HG03354 (cell line): ENCODE measurements around the gene GPHN.
"Not testable (repeated sequence)": the region's sequence is repeated elsewhere in the genome, so short reads cannot be mapped to it uniquely, and the experiment has no call there.

Experiments
- ATAC-seq: cut with Tn5 transposase; IDR thresholded peaks from one replicate; pipeline ENCODE4 v1.9.1; 2021; ENCODE audit warnings: mild to moderate bottlenecking; ENCODE audit not compliant: unreplicated experiment, poor library complexity, severe bottlenecking

GPHN gene

DNA sequence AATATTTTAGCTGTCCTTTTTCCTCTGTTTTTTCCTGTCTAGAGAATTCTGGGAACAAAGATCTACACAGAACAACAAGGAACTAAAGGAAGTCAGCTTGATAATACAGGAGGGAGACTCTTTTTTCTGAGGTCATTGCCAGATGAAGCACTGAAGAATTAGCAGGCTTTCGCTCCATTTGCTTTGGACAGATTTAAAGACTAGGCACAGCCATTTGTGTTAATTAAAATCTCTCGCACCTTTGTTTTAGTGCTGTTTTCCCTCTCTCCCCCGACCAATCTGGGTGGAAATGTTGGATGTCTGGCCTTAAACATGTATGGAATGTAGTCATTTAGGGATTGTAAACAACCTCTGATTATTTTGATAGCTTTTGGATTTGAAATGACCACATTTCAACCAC lies 9.6 kb upstream of the GPHN start:
- ATAC-seq, result no peak

- no peak for ATAC-seq
Observed at GRCh38 chr14:66501592-66501991, 6.4 kb upstream of the GPHN start.

- ATAC-seq, result not testable (repeated sequence)
Observed at GRCh38 chr14:66502836-66503235, 5.1 kb upstream of the GPHN start.

DNA sequence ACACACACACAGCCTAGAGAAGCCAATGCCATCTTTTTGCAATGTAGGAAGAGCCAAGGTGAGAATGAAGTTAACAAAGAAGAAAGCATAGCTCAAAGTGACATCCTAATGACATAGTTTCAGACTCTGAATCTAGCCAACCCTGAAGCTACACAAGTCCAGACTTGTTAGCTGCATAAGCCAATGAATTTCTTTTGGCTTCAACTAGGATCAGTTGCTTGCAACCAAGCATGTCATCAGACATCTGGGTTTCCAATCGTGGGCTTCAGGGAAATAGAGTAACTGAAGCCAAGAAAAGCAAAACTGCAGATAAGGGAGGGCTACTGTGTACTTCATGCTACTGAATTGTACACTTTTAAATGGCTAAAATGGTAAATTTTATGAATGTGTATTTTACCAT lies 4.4 kb upstream of the GPHN start:
- no peak for ATAC-seq

GRCh38 chr14:66507181-66507721 lies 696 bp upstream of the GPHN start:
- peak; percentile 15 for ATAC-seq

DNA sequence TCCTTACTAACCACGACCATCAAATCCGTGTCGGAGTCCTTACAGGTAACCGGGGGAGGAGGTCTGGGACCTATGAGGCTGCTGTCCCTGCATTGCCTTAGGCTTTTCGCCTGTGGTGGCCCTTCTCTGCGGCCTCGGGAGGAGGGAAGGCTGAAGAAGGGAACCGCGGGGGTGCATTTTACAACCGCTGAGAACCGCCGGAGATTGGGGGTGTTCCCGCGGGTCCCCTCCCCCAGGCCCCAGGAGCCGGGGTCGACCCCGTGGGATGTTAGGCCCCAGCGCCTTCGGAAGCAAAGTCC lies 549 bp downstream of the GPHN start:
- peak; percentile 1 for ATAC-seq

DNA sequence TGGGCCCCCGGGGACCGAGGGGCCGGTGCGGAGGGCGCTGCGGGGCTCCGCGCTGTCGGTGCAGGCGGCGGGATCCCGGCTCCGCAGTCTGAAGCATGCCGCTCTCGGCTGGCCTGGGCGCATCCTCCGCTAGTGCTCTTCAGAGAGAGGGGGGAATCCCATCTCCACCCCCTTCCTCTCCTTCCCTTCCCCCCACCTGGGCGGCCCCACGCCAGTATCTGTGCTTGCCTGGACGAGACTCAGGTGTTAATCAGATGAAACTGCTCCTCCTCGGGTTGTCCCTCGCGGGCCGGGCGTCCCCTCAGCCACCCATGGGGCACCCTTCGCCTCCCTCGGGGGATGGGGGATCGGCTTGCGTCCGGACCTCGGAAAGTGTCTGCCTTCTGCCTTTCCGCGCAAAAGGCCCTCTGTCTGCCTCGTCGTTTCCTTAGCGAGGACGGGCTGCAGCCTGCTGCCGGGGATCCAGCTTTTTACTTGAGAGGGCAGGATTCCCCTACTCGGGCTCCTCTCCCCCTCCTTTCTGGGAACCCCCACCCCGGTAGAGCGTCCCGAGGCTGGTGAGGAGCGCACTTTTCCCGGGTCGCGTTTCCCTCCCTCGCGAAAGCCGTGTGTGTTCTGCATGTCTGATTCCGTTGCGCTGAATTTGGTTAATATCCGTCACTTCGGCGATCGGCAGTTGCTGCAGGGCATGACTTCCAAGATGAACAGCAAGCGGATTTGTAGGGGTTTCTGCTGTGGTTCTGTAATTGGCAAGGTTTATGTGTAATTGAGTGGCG lies 1.1 kb downstream of the GPHN start:
- peak; percentile 25 for ATAC-seq

GRCh38 chr14:66509874-66510273 lies 1.9 kb downstream of the GPHN start:
- ATAC-seq, result no peak

- ATAC-seq, result peak; percentile 26
Observed at GRCh38 chr14:66511849-66512248, 3.9 kb downstream of the GPHN start.

DNA sequence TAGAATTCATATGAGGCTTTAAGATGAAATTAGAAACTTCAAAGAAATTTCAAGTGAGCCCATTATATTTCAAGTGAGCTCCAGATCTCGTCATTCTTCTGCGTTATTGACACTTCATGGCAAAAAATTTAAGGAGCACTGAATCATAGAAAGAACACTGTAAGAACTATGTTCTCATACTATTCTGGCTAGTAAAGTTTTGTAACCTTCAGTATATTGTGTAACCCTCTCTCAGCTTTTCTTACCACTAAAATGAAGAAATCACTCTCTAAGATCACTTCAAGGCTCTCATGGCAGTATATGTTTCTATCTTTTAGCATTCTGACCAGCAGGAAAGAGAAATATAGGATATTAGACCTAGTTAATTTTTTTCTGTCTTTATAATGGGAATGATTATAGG lies 6.3 kb downstream of the GPHN start:
- ATAC-seq, result no peak

DNA sequence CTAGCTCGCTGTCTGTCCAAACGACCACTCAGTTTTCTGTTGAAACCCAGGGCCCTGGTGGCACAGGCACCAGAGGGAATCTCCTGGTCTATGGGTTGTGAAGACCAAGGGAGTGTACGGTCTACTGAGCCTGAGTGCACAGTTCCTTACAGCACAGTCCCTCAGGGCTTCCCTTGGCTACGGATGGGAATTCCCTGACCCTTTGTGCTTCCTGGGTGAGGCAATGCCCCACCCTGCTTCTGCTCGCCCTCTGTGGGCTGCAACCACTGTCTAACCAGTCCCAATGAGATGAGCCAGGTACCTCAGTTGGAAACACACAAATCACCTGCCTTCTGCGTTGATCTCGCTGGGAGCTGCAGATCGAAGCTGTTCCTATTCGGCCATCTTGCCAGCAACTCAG lies 22.6 kb downstream of the GPHN start:
- no peak for ATAC-seq

- ATAC-seq, result no peak
Observed at GRCh38 chr14:66539034-66539433, 31.1 kb downstream of the GPHN start.

DNA sequence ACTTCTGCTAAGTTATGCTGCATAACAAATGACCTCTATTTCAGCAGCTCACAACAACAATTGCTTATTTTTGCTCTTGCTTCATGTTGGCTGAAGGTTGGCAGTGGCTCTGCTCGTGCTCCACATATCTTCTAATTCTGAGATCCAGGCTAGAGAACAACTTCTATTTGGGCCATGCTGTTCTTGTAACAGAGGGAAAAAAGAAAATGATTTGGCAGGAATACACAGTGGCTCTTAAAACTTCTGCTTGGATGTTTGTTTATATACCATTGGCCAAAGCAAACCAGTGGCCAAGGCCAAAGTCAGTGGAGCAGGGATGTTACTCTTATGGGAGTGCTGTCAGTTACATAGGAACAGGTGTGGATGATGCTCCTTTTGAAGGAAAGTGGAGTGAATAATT lies 32.1 kb downstream of the GPHN start:
- ATAC-seq, result no peak

DNA sequence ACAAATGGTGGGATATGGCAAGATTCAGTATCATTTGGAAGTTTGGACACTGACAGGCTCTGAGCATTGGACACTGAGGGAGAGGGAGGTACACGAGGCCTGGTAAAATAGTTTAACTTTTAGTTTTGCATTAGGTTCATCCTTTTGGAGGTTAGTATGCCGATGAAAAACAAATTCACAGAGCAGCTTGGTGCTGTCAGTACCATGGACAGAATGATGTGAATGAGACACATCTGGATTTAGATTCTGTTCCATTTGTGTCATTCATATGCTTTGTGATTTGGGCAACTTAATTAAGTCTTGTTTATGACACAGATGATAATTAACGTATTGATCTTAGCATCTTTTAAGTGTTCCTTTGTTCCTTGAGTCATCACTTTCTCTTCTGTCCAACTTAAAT lies 33.7 kb downstream of the GPHN start:
- no peak for ATAC-seq

- ATAC-seq, result no peak
Observed at GRCh38 chr14:66543996-66544395, 36.0 kb downstream of the GPHN start.

DNA sequence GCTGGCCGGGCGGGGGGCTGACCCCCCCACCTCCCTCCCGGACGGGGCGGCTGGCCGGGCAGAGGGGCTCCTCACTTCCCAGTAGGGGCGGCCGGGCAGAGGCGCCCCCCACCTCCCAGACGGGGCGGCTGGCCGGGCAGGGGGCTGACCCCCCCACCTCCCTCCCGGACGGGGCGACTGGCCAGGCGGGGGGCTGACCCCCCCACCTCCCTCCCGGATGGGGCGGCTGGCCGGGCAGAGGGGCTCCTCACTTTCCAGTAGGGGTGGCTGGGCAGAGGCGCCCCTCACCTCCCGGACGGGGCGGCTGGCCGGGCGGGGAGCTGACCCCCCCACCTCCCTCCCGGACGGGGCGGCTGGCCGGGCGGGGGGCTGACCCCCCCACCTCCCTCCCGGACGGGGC lies 37.2 kb downstream of the GPHN start:
- ATAC-seq, result not testable (repeated sequence)

GRCh38 chr14:66545751-66546150 lies 37.8 kb downstream of the GPHN start:
- not testable (repeated sequence) for ATAC-seq

- ATAC-seq, result no peak
Observed at GRCh38 chr14:66563731-66564130, 55.8 kb downstream of the GPHN start.

- ATAC-seq, result no peak
Observed at GRCh38 chr14:66568220-66568619, 60.3 kb downstream of the GPHN start.

GRCh38 chr14:66572826-66573225 lies 64.9 kb downstream of the GPHN start:
- ATAC-seq, result no peak

GRCh38 chr14:66575014-66575413 lies 67.1 kb downstream of the GPHN start:
- ATAC-seq, result no peak

- ATAC-seq, result no peak
Observed at GRCh38 chr14:66575939-66576338, 68.0 kb downstream of the GPHN start.
